SU-DHL-6 (cell line): ENCODE data around the gene ITGA11.

ENCODE experiments used
- CTCF ChIP-seq: fragments of 200-600 bp; sonication (generic); IDR thresholded peaks from one replicate; pipeline ENCODE4 v1.5.1; 2017; ENCODE audit warnings: antibody characterized with exemption, mild to moderate bottlenecking, low read length, moderate library complexity; ENCODE audit not compliant: insufficient read depth, poor library complexity, severe bottlenecking
- EZH2phosphoT487 ChIP-seq: fragments of 200-600 bp; sonication (generic), shearing (Covaris generic); conservative IDR thresholded peaks from 2 replicates; pipeline ENCODE4 v1.6.1; 2018; ENCODE audit warnings: mild to moderate bottlenecking, antibody characterized with exemption, low read length, moderate library complexity, mixed read lengths

- no peak for TF ChIP-seq CTCF
- no peak for TF ChIP-seq EZH2phosphoT487
Observed at GRCh38 chr15:68318931-68319909, 112.7 kb downstream of the ITGA11 start.
